ENCODE results near the gene ZNF709.

- no peak for TF ChIP-seq CTCF (IDR thresholded peaks at IDR 0.05; ENCODE audit: low read length)
- no peak for TF ChIP-seq EZH2phosphoT487 (IDR thresholded peaks at IDR 0.05; ENCODE audit: low read length)
- TF ChIP-seq EZH2 (optimal IDR thresholded peaks at IDR 0.05; ENCODE audit: low read depth, low read length): no peak
These were observed 2.7 kb downstream of the ZNF709 start for GRCh38 chr19:12481781-12482508.

Measured in MM.1S (cell line).